ENCODE measurements around the gene CBLB.

The CBLB gene

DNA sequence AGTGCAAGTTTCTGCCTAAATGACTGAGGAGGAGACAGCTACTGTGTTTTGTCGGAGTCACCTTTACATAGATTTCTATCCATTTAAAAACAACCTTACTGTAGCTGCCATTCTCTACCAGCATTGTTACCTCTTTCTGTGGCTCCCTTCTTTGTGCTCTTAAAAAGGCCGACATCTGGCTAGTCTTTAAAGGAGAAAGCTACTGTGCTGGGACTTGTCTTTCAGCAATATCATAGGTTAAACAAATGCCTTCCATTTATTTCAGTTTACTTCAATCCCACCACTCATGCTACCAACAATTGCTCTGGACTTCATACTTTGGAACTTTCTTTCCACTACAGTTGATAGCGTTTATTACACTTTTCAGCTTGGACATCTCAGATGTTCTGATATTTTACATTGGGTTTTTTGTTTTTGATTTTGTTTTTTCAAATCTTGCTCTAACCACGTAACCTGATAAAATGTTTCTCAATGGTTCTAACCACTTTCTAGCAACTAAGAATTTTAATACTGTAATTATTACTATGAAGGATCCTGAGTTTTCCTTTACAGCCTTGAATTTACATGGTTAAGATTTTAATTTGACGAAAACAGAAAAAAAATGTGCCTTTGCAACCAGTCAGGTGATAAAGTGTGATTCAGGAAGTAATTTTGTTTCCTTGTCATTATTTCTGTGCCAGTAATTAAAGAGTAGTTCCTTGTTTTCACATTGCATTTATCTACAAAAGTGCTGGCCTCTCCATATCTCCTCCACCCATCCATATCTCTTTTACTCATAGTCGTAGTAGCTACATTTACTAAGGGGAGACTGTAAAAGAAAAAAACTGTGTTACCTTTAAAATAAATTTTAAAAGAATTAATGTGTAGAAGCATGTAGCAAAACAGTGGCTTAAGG lies 1.3 kb upstream of the CBLB start:
- DNase-seq (ENCODE audit: low read depth) = no peak

- DNase-seq (ENCODE audit: low read depth) = no peak
Observed at GRCh38 chr3:105869531-105869833, 670 bp upstream of the CBLB start.

GRCh38 chr3:105868431-105868741 lies 426 bp downstream of the CBLB start:
- DNase-seq (ENCODE audit: low read depth) = peak; percentile 40

DNA sequence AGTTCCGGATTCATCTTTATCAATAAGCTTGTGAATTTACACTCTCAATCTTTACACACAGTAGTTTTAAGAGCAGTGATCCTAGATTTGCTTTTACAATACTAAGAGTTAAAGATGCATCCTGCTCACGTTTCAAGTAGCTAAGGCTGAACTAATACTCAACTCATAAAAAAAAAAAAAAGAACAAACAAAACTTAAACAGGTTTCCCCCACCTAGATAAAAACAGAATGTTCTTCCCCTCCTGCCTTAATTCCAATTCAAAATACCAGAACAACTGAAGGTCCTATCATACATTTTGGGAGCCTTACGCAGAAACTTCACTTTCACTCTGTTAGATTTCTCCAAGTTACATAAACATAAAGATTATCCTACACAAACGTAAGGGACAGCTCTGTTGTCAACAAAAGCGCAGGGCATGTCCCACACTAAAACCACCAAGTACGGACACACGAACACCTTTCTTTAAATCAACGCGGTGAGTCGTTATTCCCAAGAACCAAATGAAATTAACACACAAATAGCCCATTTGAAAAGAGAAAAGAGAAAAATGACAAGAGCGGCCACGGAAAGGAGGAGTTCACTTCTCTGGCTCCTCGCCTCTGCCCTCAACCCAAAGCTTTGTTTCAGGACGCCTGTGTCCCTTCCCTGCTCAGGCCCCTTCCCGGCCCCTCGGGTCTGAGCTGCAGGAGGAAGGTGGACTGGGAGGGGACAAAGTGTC lies 941 bp downstream of the CBLB start:
- no peak for DNase-seq (ENCODE audit: low read depth)

DNA sequence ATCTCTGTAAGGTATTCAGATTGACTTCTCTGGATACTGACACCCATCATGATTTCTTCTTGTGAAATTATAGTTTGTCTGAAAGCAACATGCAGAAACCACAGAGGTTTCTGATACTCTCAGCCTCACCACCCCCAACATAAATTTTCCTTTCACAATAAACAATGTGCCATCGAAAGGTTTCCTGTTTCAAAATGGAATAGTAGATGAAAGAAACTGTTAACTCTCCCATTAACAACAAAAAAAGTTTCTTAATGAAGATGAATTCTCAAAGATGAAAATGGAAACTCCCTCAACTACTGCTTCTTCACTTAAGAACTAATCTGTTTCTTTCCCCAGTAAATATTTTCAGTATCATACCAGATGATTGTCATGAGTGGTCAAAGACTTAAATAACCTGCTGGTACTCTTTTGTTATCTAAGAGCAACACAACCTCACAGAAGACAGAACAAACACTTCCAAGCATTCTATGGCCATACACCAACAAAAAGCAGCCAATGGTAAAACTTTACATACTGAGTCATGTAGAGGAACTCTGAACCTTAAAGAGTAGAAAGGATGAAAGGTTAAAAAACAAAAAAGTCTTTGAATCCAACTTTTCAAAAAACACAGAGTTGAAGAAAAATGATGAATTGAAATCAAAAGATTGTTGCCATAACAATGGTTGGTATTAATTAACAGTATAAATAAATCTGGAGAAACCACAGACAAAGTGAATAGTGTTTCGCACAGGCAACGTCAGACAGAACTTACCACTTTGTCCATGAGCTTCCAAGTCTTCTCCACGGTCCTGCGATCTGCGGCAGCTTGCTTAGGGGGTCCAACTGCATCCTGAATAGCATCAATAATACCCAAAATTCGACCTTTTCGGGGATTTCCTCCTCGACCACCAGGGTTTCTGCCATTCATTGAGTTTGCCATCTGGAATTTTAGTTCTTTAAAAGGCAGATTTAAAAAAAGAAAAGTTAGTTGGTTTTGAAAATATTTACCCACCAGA lies 1.9 kb downstream of the CBLB start:
- DNase-seq (ENCODE audit: low read depth) = peak; percentile 61

GRCh38 chr3:105865867-105866350 lies 2.9 kb downstream of the CBLB start:
- DNase-seq (ENCODE audit: low read depth) = no peak

DNA sequence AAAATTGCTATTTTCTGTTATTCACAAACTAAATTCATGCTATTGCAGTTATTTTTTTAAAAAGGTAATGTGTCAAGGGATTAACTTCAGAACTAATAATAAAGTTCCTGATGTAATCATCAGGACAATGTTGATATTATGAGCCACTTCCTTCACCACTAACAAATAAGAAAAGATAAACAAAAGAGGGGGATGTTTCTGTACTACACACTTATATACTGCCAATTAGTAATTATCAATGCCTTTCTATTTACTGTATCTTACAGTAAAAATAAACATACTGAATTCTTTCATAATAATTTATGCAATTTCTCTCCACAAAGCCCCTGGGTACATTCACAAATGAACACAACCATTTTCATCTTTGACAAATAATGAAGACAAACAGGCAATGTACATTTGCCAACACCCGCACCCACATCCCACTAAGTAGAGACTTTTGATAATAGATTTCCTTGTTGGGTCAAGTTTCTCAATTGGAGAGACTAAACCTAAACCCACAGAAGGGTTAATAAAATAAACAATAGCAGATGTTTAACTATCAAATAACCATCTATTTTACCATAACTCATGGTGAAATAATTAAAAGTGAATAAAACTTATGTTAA lies 3.7 kb downstream of the CBLB start:
- DNase-seq (ENCODE audit: low read depth) = no peak

DNA sequence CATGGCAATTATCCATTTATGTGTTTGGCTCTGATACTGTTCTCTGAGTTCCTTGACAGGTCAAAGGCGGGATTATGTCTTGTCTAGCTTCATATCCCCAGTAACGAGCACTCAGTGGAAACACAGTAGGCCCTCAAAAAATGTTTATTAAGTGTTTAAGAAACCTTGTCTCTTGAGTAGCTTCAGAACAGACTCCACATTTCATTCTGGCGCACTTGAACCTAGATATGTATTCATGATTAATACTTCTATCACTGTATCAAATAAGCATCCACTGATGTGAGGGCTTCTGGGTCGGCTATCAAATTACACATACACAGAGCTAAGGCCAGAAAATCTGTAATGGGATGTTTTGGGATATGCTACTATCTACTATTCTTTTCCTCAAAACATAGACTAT lies 4.6 kb downstream of the CBLB start:
- DNase-seq (ENCODE audit: low read depth) = no peak

DNA sequence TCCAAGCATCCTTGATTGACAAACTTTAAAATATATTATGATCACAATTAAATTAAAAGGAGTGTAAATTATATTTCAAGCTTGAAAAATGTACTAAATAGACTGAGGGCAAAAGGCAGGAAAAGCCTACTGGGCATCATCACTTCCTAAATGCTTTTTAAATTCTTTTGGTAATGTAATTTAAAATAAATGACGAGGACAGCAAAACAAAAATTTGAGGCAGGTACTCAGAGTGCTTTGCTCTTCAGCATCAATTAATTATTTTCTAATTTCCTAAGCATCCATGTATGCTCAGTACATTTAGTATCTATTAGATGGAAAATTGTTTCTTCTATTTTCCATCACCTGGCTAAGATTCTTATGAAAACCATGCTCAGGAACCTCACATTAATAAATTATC lies 5.2 kb downstream of the CBLB start:
- DNase-seq (ENCODE audit: low read depth) = no peak

- no peak for DNase-seq (ENCODE audit: low read depth)
Observed at GRCh38 chr3:105862217-105862616, 6.6 kb downstream of the CBLB start.

GRCh38 chr3:105860641-105861040 lies 8.2 kb downstream of the CBLB start:
- DNase-seq (ENCODE audit: low read depth) = peak; percentile 46

DNA sequence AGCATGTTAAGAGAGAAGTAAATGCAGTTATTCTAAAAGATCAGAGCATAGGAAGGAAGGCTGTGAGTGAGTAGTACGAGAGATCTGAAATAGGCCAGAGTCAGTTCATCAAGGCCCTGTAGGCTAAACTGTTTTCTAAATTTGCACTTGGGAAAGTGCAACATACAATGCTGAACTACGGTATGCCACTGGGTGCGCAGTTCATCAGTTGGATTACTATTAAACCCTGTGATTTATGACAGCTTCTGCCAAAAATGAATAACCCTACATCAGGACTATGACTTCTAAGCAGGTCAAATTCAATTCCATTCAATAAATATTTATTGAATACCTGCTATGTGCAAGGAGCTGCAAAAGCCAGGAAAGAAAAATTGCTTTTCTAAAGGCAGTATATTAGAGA lies 10.8 kb downstream of the CBLB start:
- DNase-seq (ENCODE audit: low read depth) = no peak

DNA sequence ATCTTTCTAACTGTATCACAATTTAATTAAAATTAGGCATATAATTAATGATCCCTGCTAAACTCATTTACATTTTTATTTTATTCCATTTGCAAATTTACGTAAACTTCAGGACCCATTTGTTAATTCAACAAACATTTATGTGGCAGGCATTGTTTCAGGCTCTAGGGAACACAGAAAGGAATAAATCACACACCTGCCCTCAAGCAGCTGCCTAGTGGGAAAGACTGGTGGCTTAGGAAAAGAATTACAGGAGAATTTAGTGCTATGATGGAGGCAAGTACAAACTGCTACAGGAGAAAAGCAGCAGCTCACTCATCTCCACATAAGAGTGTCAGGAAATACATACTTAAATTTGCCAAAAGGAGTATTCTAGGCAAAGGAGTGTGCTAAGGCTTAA lies 11.2 kb downstream of the CBLB start:
- no peak for DNase-seq (ENCODE audit: low read depth)

DNA sequence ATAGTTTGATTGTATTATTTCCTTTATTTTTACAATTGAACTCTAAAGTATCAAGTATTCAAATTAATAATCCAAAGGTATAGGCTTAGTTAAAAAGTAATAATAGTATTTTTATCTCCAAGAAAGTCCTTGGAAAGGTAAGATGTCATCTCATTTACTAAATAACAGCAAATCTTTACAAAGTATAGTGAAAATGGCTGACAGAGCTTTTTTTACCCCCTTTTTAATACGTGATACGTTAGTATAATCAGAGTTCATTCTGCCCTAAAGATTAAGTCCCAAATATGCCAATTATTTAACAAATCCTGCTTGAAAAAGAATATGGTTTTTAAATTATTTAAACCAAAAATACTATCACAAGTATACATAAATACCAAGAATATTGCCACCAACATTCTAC lies 12.2 kb downstream of the CBLB start:
- DNase-seq (ENCODE audit: low read depth) = no peak

DNA sequence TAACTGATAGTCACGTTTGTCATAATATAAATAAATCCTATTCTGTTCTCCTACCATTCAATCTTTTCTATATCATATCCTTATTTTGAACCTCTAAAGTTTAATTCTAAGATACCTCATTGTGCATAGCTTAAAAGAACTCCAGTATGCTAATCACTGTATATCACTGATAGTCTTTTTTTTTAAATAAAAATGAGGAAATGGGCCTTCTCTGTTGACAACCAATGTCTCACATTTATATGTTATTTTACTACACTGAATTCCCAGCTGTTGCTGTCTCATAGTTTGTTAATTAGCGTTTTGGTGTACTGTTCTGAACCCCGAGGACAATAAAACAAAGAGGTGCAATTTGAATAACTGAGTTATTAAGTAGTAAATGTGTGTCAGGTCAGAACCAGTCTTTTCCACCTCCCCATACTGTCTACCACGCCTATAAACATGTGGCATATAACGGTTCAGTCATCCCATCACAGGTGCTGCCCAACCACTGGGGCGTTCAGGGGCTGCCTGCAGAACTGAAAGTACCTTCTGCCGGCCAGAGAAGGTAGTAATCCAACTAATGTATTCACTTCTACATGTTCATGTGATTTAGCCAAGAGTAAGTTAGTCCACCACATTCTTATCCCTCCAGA lies 14.9 kb downstream of the CBLB start:
- DNase-seq (ENCODE audit: low read depth) = no peak

DNA sequence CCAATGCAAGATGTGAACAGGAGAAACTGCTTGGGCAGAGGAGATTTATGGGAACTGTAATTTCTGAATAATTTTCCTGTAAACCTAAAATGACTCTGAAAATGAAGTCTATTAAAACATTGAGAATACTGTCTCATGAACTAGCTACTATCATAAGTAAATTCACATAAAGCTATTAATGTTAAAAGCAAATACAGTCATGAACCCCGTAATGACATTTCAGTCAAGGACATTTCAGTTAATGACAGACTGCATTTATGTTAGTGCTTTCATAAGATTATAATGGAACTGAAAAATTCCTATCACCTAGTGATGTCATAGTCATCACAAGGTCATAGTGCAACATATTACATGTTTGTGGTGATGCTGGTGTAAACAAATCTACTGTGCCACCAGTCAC lies 17.2 kb downstream of the CBLB start:
- DNase-seq (ENCODE audit: low read depth) = no peak

- no peak for DNase-seq (ENCODE audit: low read depth)
Observed at GRCh38 chr3:105851176-105851575, 17.6 kb downstream of the CBLB start.

DNA sequence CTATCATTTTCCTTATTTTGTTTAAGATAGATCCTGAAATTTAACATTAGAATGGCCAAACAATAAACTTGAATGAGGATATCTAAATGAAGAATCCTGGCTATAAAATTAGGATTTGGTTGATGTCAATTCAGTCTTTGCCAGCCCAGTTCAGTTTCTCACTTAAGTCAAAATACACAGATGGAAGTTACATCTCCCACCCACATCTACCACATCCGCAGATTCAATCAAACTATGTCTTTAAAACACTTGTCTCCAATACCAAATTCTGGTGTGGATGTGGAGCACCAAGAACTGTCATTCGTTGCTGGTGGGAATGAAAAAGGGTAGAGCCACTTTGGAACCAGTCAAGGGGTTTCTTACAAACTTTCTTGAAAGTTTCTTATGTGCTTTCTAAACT lies 18.2 kb downstream of the CBLB start:
- no peak for DNase-seq (ENCODE audit: low read depth)

GRCh38 chr3:105848821-105849220 lies 20.0 kb downstream of the CBLB start:
- DNase-seq (ENCODE audit: low read depth) = no peak

DNA sequence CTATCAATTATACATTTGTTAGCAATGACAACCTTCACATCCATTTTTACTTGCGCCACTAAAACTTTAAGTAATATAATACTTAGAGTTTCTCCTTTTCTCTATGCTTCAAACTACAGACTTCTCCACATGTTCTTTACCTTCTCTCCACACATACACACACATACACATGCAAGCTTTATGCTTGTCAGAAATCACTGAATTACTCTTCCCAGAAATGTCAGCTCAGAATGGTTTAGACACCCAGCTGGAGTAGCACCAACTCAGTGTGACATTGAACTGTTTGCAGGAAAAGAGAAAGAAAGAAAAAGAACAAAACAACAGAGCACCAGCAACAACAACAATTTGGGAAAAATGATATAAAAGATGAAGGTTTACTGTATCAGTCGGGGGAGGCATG lies 20.9 kb downstream of the CBLB start:
- no peak for DNase-seq (ENCODE audit: low read depth)

DNA sequence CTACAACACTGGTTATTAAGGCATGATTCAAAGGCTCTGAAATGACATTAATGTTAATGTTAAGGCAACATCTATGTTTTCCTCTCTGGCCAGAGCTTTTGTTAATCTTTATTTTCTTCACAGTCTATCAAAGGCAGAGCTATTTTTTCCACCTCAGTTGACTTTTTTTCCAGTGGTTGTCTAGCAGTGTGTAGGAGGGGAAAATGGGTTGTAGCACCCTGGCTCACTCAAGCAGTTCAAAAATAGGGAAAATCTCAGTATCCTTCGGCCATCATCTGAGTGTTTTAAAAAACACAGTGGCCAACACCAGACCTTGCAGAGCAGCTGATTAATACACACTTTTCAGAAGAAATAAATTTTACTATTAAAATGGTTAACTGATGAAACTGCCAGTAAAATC lies 21.4 kb downstream of the CBLB start:
- DNase-seq (ENCODE audit: low read depth) = no peak

- DNase-seq (ENCODE audit: low read depth) = no peak
Observed at GRCh38 chr3:105846809-105847208, 22.0 kb downstream of the CBLB start.
